ENCODE measurements around the gene TIAM2. TPM values are rescaled to one million over a fixed set of nuclear protein-coding genes. Genes with fewer than 3 reads are reported as not detected.

TIAM2 gene
- total and polyA plus RNA-seq, 4 donors, result 1.6 to 19.9 (median 11.6) TPM

DNA sequence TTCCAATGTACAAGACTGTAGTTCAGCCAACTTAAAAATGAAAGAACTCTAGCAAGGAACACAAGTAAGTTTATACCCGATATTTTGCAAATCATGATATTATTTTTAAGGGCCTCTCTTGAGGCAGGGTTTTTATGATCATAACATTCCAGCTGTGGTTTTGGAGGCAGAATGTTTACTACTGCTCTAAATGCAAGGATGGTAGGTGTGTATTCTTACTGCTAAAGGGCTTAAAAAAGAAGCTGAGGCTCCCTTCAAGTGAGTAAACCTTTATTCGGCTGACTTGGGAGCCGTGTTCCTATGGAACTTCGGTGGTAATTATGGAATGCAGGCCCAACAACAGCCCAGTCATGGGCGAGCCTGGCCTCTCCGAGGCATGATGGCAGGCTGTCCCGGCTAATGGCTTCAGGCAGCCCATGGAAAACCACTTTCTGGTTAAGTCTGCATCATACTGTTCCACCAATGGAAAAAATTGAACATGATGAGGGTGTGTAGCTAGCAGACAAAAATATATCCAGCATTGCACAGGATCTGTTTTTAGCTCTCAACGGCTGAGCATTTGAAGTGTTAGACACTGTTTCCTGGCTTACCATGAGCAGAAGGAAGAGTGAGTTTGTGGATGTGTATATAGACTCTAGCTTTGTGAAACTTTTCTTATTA is 111.5 kb downstream of the TIAM2 start:
- H3K4me1 ChIP-seq (ENCODE audit: control insufficient read depth in 1 of 2, insufficient read depth in 2 of 2, low read length in 2 of 2), result peaks cover 0 to 3% of the 10 kb centered on the region in 2 donors
- peak overlapping the region in 1 of 2 donors; percentile 64 for H3K4me3 ChIP-seq (ENCODE audit: low read length in 2 of 2)
- H3K9me3 ChIP-seq (ENCODE audit: control insufficient read depth, low read length), result no peaks in the 10 kb centered on the region
- WGBS, 2 donors, result 29 to 31% methylated on average over 8 of the region's 8 CpGs
- H3K27me3 ChIP-seq (ENCODE audit: control insufficient read depth in 1 of 2, insufficient read depth in 2 of 2, low read length in 1 of 2), result no peaks in the 10 kb centered on the region
- ATAC-seq (ENCODE audit: low FRiP score), result peak; percentile 58
- no peak for DNase-seq
- intact Hi-C loops (cut with DNase I), result no loop called here
- peak overlapping the region in 1 of 2 donors; percentile 67 for H3K27ac ChIP-seq (ENCODE audit: low read depth in 1 of 2, low read length in 2 of 2)
- no peaks in the 10 kb centered on the region for H3K36me3 ChIP-seq (ENCODE audit: control insufficient read depth in 1 of 2, insufficient read depth in 2 of 2, low read length in 1 of 2)

GRCh38 chr6:155107432-155108069 is 112.4 kb downstream of the TIAM2 start:
- peak overlapping the region in 1 of 2 donors; percentile 67 for H3K27ac ChIP-seq (ENCODE audit: low read depth in 1 of 2, low read length in 2 of 2)
- H3K9me3 ChIP-seq (ENCODE audit: control insufficient read depth, low read length), result no peaks in the 10 kb centered on the region
- intact Hi-C loops (cut with DNase I), result no loop called here
- no peak for ATAC-seq (ENCODE audit: low FRiP score)
- no peak for DNase-seq
- H3K36me3 ChIP-seq (ENCODE audit: control insufficient read depth in 1 of 2, insufficient read depth in 2 of 2, low read length in 1 of 2), result no peaks in the 10 kb centered on the region
- peak overlapping the region in 1 of 2 donors; percentile 64 for H3K4me3 ChIP-seq (ENCODE audit: low read length in 2 of 2)
- H3K4me1 ChIP-seq (ENCODE audit: control insufficient read depth in 1 of 2, insufficient read depth in 2 of 2, low read length in 2 of 2), result peaks cover 0 to 3% of the 10 kb centered on the region in 2 donors
- no peaks in the 10 kb centered on the region for H3K27me3 ChIP-seq (ENCODE audit: control insufficient read depth in 1 of 2, insufficient read depth in 2 of 2, low read length in 1 of 2)
- WGBS, 2 donors, result 55 to 64% methylated on average over 7 of the region's 7 CpGs

GRCh38 chr6:155108070-155108820 is 113.1 kb downstream of the TIAM2 start:
- 70 to 80% methylated on average over 11 of the region's 11 CpGs for WGBS, 2 donors
- DNase-seq, result no peak
- H3K36me3 ChIP-seq (ENCODE audit: control insufficient read depth in 1 of 2, insufficient read depth in 2 of 2, low read length in 1 of 2), result no peaks in the 10 kb centered on the region
- ATAC-seq (ENCODE audit: low FRiP score), result no peak
- no peaks in the 10 kb centered on the region for H3K27me3 ChIP-seq (ENCODE audit: control insufficient read depth in 1 of 2, insufficient read depth in 2 of 2, low read length in 1 of 2)
- intact Hi-C loops (cut with DNase I), result no loop called here
- no peak overlapping the region for H3K4me3 ChIP-seq (ENCODE audit: low read length in 2 of 2)
- H3K4me1 ChIP-seq (ENCODE audit: control insufficient read depth in 1 of 2, insufficient read depth in 2 of 2, low read length in 2 of 2), result peaks cover 0 to 3% of the 10 kb centered on the region in 2 donors
- no peaks in the 10 kb centered on the region for H3K9me3 ChIP-seq (ENCODE audit: control insufficient read depth, low read length)
- no peak overlapping the region for H3K27ac ChIP-seq (ENCODE audit: low read depth in 1 of 2, low read length in 2 of 2)

GRCh38 chr6:155110721-155111120 is 115.6 kb downstream of the TIAM2 start:
- intact Hi-C loops (cut with DNase I), result no loop called here
- Histone ChIP-seq H3K4me3 (ENCODE audit: low read length in 2 of 2) (no peak overlapping the region), H3K4me1 (ENCODE audit: control insufficient read depth in 1 of 2, insufficient read depth in 2 of 2, low read length in 2 of 2) (peaks cover 0 to 3% of the 10 kb centered on the region in 2 donors), H3K9me3 (ENCODE audit: control insufficient read depth, low read length) (no peaks in the 10 kb centered on the region), H3K36me3 (ENCODE audit: control insufficient read depth in 1 of 2, insufficient read depth in 2 of 2, low read length in 1 of 2) (no peaks in the 10 kb centered on the region), H3K27ac (ENCODE audit: low read depth in 1 of 2, low read length in 2 of 2) (no peak overlapping the region), H3K27me3 (ENCODE audit: control insufficient read depth in 1 of 2, insufficient read depth in 2 of 2, low read length in 1 of 2) (no peaks in the 10 kb centered on the region)
- 93 to 96% methylated on average over 2 of the region's 2 CpGs for WGBS, 2 donors
- DNase-seq (no peak), ATAC-seq (ENCODE audit: low FRiP score) (no peak)

DNA sequence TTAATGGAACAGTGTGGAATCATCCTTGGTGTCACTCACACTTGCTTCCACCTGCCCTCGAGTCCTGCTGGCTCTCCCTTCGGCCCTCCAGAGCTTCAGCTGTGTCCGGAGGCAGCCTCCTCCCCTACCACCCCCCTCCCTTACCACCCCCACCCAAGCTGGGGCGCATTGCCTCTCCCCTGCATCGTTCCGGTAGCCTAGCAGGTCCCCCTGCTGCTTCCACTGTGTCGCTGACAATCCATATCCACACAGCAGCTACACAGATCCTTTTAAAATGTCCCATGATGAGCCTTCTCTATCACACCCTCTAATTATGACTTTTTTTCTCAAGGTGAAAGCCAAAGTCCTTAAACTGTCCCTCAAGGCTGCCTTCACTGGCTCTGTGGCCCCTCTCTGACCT is 117.6 kb downstream of the TIAM2 start:
- WGBS, 2 donors, result 92 to 96% methylated on average over 7 of the region's 7 CpGs
- Histone ChIP-seq H3K36me3 (ENCODE audit: control insufficient read depth in 1 of 2, insufficient read depth in 2 of 2, low read length in 1 of 2) (no peaks in the 10 kb centered on the region), H3K4me3 (ENCODE audit: low read length in 2 of 2) (no peak overlapping the region), H3K27me3 (ENCODE audit: control insufficient read depth in 1 of 2, insufficient read depth in 2 of 2, low read length in 1 of 2) (no peaks in the 10 kb centered on the region), H3K9me3 (ENCODE audit: control insufficient read depth, low read length) (no peaks in the 10 kb centered on the region), H3K4me1 (ENCODE audit: control insufficient read depth in 1 of 2, insufficient read depth in 2 of 2, low read length in 2 of 2) (peaks cover 0 to 2% of the 10 kb centered on the region in 2 donors), H3K27ac (ENCODE audit: low read depth in 1 of 2, low read length in 2 of 2) (no peak overlapping the region)
- no peak for ATAC-seq (ENCODE audit: low FRiP score)
- intact Hi-C loops (cut with DNase I), result no loop called here
- DNase-seq, result no peak

GRCh38 chr6:155115893-155116570 is 120.9 kb downstream of the TIAM2 start:
- WGBS, 2 donors, result 60 to 71% methylated on average over 4 of the region's 4 CpGs
- no peaks in the 10 kb centered on the region for H3K27me3 ChIP-seq (ENCODE audit: control insufficient read depth in 1 of 2, insufficient read depth in 2 of 2, low read length in 1 of 2)
- ATAC-seq (ENCODE audit: low FRiP score) (no peak), DNase-seq (no peak)
- H3K27ac ChIP-seq (ENCODE audit: low read depth in 1 of 2, low read length in 2 of 2), result no peak overlapping the region
- no peaks in the 10 kb centered on the region for H3K36me3 ChIP-seq (ENCODE audit: control insufficient read depth in 1 of 2, insufficient read depth in 2 of 2, low read length in 1 of 2)
- H3K4me1 ChIP-seq (ENCODE audit: control insufficient read depth in 1 of 2, insufficient read depth in 2 of 2, low read length in 2 of 2), result peaks cover 0 to 5% of the 10 kb centered on the region in 2 donors
- H3K4me3 ChIP-seq (ENCODE audit: low read length in 2 of 2), result no peak overlapping the region
- intact Hi-C loops (cut with DNase I), result no loop called here
- no peaks in the 10 kb centered on the region for H3K9me3 ChIP-seq (ENCODE audit: control insufficient read depth, low read length)

DNA sequence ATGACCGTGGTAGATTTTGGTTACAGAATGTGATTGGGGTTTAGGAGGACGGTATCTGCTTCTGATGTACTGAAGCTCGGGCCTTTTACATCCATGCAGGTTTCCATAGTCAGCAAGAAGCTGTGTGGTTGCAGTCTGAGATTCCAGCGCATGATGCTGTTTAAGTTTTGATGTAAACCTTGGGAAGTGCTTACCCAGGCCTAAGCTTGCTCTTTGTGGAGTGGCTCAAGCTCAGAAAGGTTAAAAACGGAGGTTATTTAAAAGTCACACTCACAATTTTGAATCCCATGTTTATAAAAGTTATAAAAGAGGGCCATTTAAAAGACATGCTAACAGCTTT is 121.4 kb downstream of the TIAM2 start:
- no peak for DNase-seq
- WGBS, 2 donors, result 78 to 82% methylated on average over 5 of the region's 5 CpGs
- intact Hi-C loops (cut with DNase I), result no loop called here
- Histone ChIP-seq H3K4me3 (ENCODE audit: low read length in 2 of 2) (no peak overlapping the region), H3K36me3 (ENCODE audit: control insufficient read depth in 1 of 2, insufficient read depth in 2 of 2, low read length in 1 of 2) (no peaks in the 10 kb centered on the region), H3K9me3 (ENCODE audit: control insufficient read depth, low read length) (no peaks in the 10 kb centered on the region), H3K27ac (ENCODE audit: low read depth in 1 of 2, low read length in 2 of 2) (no peak overlapping the region), H3K4me1 (ENCODE audit: control insufficient read depth in 1 of 2, insufficient read depth in 2 of 2, low read length in 2 of 2) (peaks cover 0 to 5% of the 10 kb centered on the region in 2 donors), H3K27me3 (ENCODE audit: control insufficient read depth in 1 of 2, insufficient read depth in 2 of 2, low read length in 1 of 2) (no peaks in the 10 kb centered on the region)
- ATAC-seq (ENCODE audit: low FRiP score), result no peak

- Histone ChIP-seq H3K4me1 (ENCODE audit: control insufficient read depth in 1 of 2, insufficient read depth in 2 of 2, low read length in 2 of 2) (peaks cover 0 to 5% of the 10 kb centered on the region in 2 donors), H3K9me3 (ENCODE audit: control insufficient read depth, low read length) (no peaks in the 10 kb centered on the region), H3K27me3 (ENCODE audit: control insufficient read depth in 1 of 2, insufficient read depth in 2 of 2, low read length in 1 of 2) (no peaks in the 10 kb centered on the region), H3K27ac (ENCODE audit: low read depth in 1 of 2, low read length in 2 of 2) (no peak overlapping the region), H3K36me3 (ENCODE audit: control insufficient read depth in 1 of 2, insufficient read depth in 2 of 2, low read length in 1 of 2) (no peaks in the 10 kb centered on the region), H3K4me3 (ENCODE audit: low read length in 2 of 2) (no peak overlapping the region)
- ATAC-seq (ENCODE audit: low FRiP score), result no peak
- intact Hi-C loops (cut with DNase I), result no loop called here
- no peak for DNase-seq
- WGBS, 2 donors, result 86 to 89% methylated on average over 13 of the region's 13 CpGs
These were observed 122.1 kb downstream of the TIAM2 start for GRCh38 chr6:155117256-155117655.

All from aorta (tissue), 5 donors.